Calu3 (cell line): ENCODE data around the gene ZNF79. TPM values are rescaled to one million over a fixed set of nuclear protein-coding genes. Genes with fewer than 3 reads are reported as not detected.

Experiments used
- BruUV-seq: library from RNA; stranded (reverse); fragments of 400-500 nt; replicated peaks from 2 replicates; lab custom pipeline; 2021; lab: Mats Ljungman, UMichigan
- CTCF ChIA-PET: fragments of 300-600 bp; sonication (Branson Sonifier 250); formaldehyde crosslinking; loops from one replicate; lab custom pipeline; 2022; ENCODE audit warnings: antibody characterized with exemption; lab: Charles Lee
- DNase-seq: peaks from one replicate; pipeline ENCODE4 v3.0.0; 2022
- H3K27ac Mint-ChIP-seq: one replicate; pipeline ENCODE4 v1.8.0; 2022; ENCODE audit warnings: mixed read lengths; ENCODE audit not compliant: unreplicated experiment
- H3K27me3 Mint-ChIP-seq: one replicate; pipeline ENCODE4 v1.8.0; 2022; ENCODE audit warnings: mixed read lengths; ENCODE audit not compliant: unreplicated experiment
- H3K36me3 Mint-ChIP-seq: one replicate; pipeline ENCODE4 v1.8.0; 2022; ENCODE audit warnings: mild to moderate bottlenecking, moderate library complexity, mixed read lengths; ENCODE audit not compliant: insufficient read depth, unreplicated experiment
- H3K4me1 Mint-ChIP-seq: one replicate; pipeline ENCODE4 v1.8.0; 2022; ENCODE audit warnings: mild to moderate bottlenecking, low read depth, mixed read lengths; ENCODE audit not compliant: unreplicated experiment
- H3K4me3 Mint-ChIP-seq: one replicate; pipeline ENCODE4 v1.8.0; 2022; ENCODE audit warnings: mild to moderate bottlenecking, low read depth, moderate library complexity, mixed read lengths; ENCODE audit not compliant: unreplicated experiment
- H3K9me3 Mint-ChIP-seq: one replicate; pipeline ENCODE4 v1.8.0; 2022; ENCODE audit warnings: low read depth, mixed read lengths; ENCODE audit not compliant: unreplicated experiment
- intact Hi-C: fragments of 100-400 bp; cut with micrococcal nuclease; formaldehyde crosslinking; loops from one replicate; pipeline ENCODE4 v1.10.0; 2022; ENCODE audit not compliant: unreplicated experiment
- total RNA-seq: library from RNA; stranded (reverse); gene quantifications from 2 replicates; pipeline ENCODE4 v1.2.3, GENCODE V29; 2022
- TF ChIP-seq, protein P1 (sequence below): fragments of 200-600 bp; IDR thresholded peaks from one replicate; pipeline ENCODE4 v1.8.0; 2022; ENCODE audit warnings: antibody characterized with exemption; ENCODE audit not compliant: unreplicated experiment

The ZNF79 gene
- total RNA-seq, 1 experiment from 2014 or later = 7.0 TPM

DNA sequence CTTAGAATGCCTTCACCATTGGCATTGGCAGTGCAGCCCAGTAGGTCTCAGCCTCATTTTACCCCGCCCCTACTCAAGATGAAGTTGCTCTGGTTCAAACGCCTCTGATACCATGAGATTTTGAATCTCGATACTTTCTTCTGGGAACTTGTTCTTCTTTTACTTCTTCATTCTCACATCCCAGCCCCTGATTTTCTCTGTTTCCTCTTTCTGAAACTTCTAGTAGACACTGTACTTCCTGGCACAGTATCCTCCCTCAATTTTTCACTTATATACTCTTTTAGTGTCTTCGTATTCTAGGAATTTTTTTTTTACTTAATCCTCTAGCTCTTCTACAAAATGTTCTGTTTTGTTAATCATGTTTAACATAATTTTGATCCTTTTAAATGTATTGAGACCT, 13.1 kb upstream of the ZNF79 start:
- CTCF ChIA-PET = no interaction called here
- intact Hi-C loops = no loop called here
- no peak overlapping the region for H3K4me3 Mint-ChIP-seq
- no TSS peak for BruUV-seq
- H3K4me1 Mint-ChIP-seq = no peaks in the 10 kb centered on the region
- no peak for DNase-seq
- peaks cover 5% of the 10 kb centered on the region for H3K36me3 Mint-ChIP-seq
- H3K27ac Mint-ChIP-seq = no peak overlapping the region
- TF ChIP-seq, protein P1, sequence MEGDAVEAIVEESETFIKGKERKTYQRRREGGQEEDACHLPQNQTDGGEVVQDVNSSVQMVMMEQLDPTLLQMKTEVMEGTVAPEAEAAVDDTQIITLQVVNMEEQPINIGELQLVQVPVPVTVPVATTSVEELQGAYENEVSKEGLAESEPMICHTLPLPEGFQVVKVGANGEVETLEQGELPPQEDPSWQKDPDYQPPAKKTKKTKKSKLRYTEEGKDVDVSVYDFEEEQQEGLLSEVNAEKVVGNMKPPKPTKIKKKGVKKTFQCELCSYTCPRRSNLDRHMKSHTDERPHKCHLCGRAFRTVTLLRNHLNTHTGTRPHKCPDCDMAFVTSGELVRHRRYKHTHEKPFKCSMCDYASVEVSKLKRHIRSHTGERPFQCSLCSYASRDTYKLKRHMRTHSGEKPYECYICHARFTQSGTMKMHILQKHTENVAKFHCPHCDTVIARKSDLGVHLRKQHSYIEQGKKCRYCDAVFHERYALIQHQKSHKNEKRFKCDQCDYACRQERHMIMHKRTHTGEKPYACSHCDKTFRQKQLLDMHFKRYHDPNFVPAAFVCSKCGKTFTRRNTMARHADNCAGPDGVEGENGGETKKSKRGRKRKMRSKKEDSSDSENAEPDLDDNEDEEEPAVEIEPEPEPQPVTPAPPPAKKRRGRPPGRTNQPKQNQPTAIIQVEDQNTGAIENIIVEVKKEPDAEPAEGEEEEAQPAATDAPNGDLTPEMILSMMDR = no peak
- no peaks in the 10 kb centered on the region for H3K9me3 Mint-ChIP-seq
- no peaks in the 10 kb centered on the region for H3K27me3 Mint-ChIP-seq

DNA sequence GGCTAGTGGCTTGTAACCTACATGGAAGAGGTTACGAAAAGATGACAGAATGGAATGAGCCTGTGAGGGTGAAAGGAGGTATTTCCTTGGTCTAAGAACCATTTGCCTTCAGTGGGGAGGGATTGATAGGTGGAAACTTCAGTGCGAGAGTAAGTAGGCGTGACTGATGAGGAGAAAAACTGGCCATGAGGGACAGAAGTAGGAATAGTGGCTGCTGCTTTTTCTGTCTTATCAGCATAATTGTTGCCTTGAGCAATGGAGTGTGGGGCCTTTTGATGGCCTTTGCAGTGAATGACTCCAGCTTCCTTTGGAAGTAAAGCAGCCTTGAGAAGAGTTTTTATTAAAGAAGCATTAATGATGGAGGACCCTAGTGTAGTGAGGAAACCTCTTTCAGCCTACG, 9.0 kb upstream of the ZNF79 start:
- intact Hi-C loops = no loop called here
- H3K36me3 Mint-ChIP-seq = peaks cover 5% of the 10 kb centered on the region
- H3K27ac Mint-ChIP-seq = peak overlapping the region; percentile 19
- TF ChIP-seq, protein P1 = no peak
- no peak overlapping the region for H3K4me3 Mint-ChIP-seq
- H3K4me1 Mint-ChIP-seq = no peaks in the 10 kb centered on the region
- CTCF ChIA-PET = no interaction called here
- H3K9me3 Mint-ChIP-seq = no peaks in the 10 kb centered on the region
- H3K27me3 Mint-ChIP-seq = no peaks in the 10 kb centered on the region
- BruUV-seq = no TSS peak
- DNase-seq = no peak

DNA sequence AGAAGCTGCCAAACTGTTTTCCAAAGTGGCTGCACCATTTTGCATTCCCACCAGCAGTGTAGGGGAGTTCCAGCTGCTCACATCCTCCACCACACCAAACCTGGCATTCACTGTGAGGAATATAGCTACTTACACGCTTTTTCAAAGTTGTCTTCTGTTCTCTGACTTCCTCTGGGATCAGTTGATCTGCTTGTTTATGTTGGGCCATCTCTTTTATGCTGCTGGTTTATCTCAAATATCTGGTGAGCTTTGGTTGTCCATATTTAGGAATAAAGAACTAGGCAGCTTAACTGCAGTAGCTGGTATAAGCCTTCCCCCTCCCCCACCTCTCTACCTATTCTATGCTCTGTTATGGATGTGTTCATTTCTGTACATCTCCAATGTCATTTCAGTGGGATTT, 8.5 kb upstream of the ZNF79 start:
- BruUV-seq = no TSS peak
- Mint-ChIP-seq H3K4me1 (no peaks in the 10 kb centered on the region), H3K27me3 (no peaks in the 10 kb centered on the region), H3K4me3 (no peak overlapping the region), H3K27ac (no peak overlapping the region), H3K36me3 (peaks cover 5% of the 10 kb centered on the region), H3K9me3 (no peaks in the 10 kb centered on the region)
- TF ChIP-seq, protein P1 = no peak
- DNase-seq = no peak
- CTCF ChIA-PET = no interaction called here
- intact Hi-C loops = no loop called here

DNA sequence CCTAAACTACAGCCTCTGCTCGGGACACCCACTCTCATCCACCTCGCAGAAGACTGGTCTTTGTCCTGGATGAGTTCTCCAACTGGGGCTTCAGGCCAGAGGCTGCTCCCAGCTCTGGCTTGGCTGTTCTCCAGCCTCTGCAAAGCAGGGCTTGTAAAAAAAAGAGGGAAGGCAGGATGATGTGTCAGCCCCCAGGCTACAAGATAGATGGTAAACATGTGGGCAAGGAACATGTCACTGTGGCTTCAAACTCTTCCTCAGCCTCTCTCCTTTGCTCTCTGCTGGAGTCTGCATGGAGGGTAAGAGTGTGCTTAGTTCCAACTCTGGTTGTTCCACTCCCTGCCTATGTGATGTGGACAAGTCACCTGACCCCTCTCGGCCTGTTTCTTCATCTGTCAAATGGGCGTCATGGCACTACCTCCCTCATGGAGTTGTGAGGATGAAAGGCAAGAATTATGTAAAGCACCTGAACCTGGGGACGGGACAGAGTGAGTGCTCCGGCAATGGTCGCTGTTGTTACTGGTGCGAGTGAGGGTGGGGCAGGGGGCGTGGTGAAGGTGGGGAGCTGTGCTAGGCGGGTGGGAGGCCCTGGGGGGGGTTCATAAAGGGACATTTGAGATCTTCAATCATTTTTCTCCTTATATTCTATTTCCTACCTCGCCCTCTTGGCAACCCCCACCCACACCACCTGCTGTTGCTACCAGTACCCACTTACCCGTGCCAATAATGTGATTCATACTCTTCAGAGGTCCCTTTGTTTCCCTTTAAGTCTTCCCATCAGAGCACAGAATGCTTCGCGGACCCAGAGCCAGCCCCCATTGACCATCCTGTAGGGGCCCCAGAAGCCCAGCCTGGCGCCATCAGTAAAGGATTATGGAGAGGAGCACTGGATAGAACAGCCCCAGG, 6.8 kb upstream of the ZNF79 start:
- no peak for DNase-seq
- Mint-ChIP-seq H3K4me3 (no peak overlapping the region), H3K27me3 (no peaks in the 10 kb centered on the region), H3K27ac (no peak overlapping the region), H3K4me1 (no peaks in the 10 kb centered on the region), H3K9me3 (no peaks in the 10 kb centered on the region), H3K36me3 (peaks cover under 1% of the 10 kb centered on the region)
- TF ChIP-seq, protein P1 = no peak
- intact Hi-C loops = no loop called here
- CTCF ChIA-PET = no interaction called here
- BruUV-seq = no TSS peak
